Ectodermal cell (in vitro differentiated cells): Measurements from ENCODE around the gene DDHD1.
A peak's percentile ranks its signal among the peaks of the same experiment; 100 is the strongest.

ENCODE experiments used
- H3K27ac ChIP-seq: 2 replicates; pipeline ENCODE4 v1.7.0; 2013; ENCODE audit warnings: mild to moderate bottlenecking, low read depth, low read length; ENCODE audit not compliant: insufficient read depth, poor library complexity, severe bottlenecking
- H3K27me3 ChIP-seq: 2 replicates; pipeline ENCODE4 v1.7.0; 2013; ENCODE audit warnings: mild to moderate bottlenecking, low read length; ENCODE audit not compliant: insufficient read depth, control insufficient read depth, poor library complexity, severe bottlenecking
- H3K36me3 ChIP-seq: one replicate; pipeline ENCODE4 v1.7.0; 2013; ENCODE audit warnings: low read length; ENCODE audit not compliant: control insufficient read depth, insufficient read depth
- H3K4me1 ChIP-seq: one replicate; pipeline ENCODE4 v1.7.0; 2013; ENCODE audit warnings: low read length; ENCODE audit not compliant: control insufficient read depth, insufficient read depth
- H3K4me3 ChIP-seq: 2 replicates; pipeline ENCODE4 v1.7.0; 2013; ENCODE audit warnings: low read depth, low read length, control low read depth; ENCODE audit not compliant: insufficient read depth
- H3K9me3 ChIP-seq: 2 replicates; pipeline ENCODE4 v1.7.0; 2013; ENCODE audit warnings: mild to moderate bottlenecking, low read length, moderate library complexity; ENCODE audit not compliant: control insufficient read depth
- WGBS, 2 experiments: methylation state at CpG; one replicate each; pipeline ENCODE4 v1.1.7; 2013; ENCODE audit warnings: missing lambda C conversion rate in 2 of 2; 5-methylcytosine and 5-hydroxymethylcytosine counted together

The DDHD1 gene

GRCh38 chr14:53020193-53020932 is 132.8 kb downstream of the DDHD1 start:
- Histone ChIP-seq H3K27me3 (no peaks in the 10 kb centered on the region), H3K36me3 (no peaks in the 10 kb centered on the region), H3K4me3 (no peak overlapping the region), H3K9me3 (no peaks in the 10 kb centered on the region), H3K4me1 (peaks cover 14% of the 10 kb centered on the region), H3K27ac (no peak overlapping the region)
- 26 to 34% methylated on average over 5 of the region's 5 CpGs for WGBS, 2 experiments

GRCh38 chr14:53019406-53019805 is 133.7 kb downstream of the DDHD1 start:
- Histone ChIP-seq H3K27ac (no peak overlapping the region), H3K4me1 (peaks cover 14% of the 10 kb centered on the region), H3K36me3 (no peaks in the 10 kb centered on the region), H3K4me3 (no peak overlapping the region), H3K9me3 (no peaks in the 10 kb centered on the region), H3K27me3 (no peaks in the 10 kb centered on the region)

DNA sequence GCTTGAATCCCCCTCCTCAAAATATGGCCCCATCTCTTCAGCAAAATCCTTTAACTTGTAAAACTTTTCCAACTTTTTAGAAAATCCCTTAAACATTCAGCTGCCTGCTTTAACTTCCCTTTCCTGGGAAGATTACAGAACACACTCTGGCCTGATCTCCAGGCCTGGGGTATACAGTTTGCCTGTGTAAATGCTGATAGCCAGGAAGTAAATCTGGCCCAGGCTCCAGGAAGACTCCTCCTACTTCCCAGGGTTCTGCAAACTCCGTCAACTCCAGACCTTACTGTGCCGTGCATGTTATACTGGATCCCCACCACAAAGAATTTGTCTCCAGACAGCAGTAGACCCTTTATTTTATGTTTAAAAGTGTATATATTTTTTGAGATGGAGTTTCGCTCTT is 135.3 kb downstream of the DDHD1 start:
- Histone ChIP-seq H3K4me3 (no peak overlapping the region), H3K27me3 (no peaks in the 10 kb centered on the region), H3K4me1 (peaks cover 14% of the 10 kb centered on the region), H3K27ac (no peak overlapping the region), H3K36me3 (no peaks in the 10 kb centered on the region), H3K9me3 (no peaks in the 10 kb centered on the region)
- 92 to 98% methylated on average over 2 of the region's 3 CpGs for WGBS, 2 experiments

GRCh38 chr14:53016919-53017318 is 136.2 kb downstream of the DDHD1 start:
- no peaks in the 10 kb centered on the region for H3K27me3 ChIP-seq
- H3K36me3 ChIP-seq: no peaks in the 10 kb centered on the region
- no peak overlapping the region for H3K4me3 ChIP-seq
- no peaks in the 10 kb centered on the region for H3K9me3 ChIP-seq
- no peak overlapping the region for H3K27ac ChIP-seq
- H3K4me1 ChIP-seq: peaks cover 14% of the 10 kb centered on the region

- Histone ChIP-seq H3K36me3 (no peaks in the 10 kb centered on the region), H3K9me3 (no peaks in the 10 kb centered on the region), H3K4me3 (no peak overlapping the region), H3K27me3 (no peaks in the 10 kb centered on the region), H3K4me1 (peaks cover 14% of the 10 kb centered on the region), H3K27ac (no peak overlapping the region)
- WGBS, 2 experiments: 90 to 100% methylated on average over 1 to 2 of the region's 2 CpGs
Observed at GRCh38 chr14:53016491-53016890, 136.6 kb downstream of the DDHD1 start.

DNA sequence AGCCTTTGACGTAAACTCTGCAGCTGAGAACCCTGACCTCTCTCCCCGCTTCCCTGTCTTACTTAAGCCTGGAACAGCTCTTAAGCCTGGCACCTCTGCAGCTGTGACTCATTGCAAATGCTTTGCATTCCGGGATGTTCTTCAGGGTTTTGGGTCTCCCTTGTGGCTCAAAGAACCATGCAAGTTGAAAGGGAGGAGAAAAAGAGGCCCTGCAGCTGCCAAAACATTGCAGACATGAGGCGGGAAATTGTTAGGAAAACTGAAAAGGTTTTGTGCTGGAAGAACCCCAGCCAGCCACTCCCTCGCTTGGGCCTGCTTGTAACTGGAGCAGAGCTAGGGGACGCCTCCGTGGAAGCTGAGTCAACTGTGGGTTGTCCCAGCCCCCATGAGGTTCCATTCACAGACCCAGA is 142.1 kb downstream of the DDHD1 start:
- H3K36me3 ChIP-seq: no peaks in the 10 kb centered on the region
- peak overlapping the region; percentile 58 for H3K27ac ChIP-seq
- H3K27me3 ChIP-seq: no peaks in the 10 kb centered on the region
- 40 to 49% methylated on average over 7 of the region's 7 CpGs for WGBS, 2 experiments
- H3K9me3 ChIP-seq: no peaks in the 10 kb centered on the region
- peaks cover 8% of the 10 kb centered on the region for H3K4me1 ChIP-seq
- H3K4me3 ChIP-seq: no peak overlapping the region

- Histone ChIP-seq H3K4me1 (peaks cover 8% of the 10 kb centered on the region), H3K9me3 (no peaks in the 10 kb centered on the region), H3K4me3 (no peak overlapping the region), H3K27ac (peak overlapping the region; percentile 58), H3K36me3 (no peaks in the 10 kb centered on the region), H3K27me3 (no peaks in the 10 kb centered on the region)
- 70 to 72% methylated on average over 2 of the region's 3 CpGs for WGBS, 2 experiments
Observed at GRCh38 chr14:53010193-53011040, 142.7 kb downstream of the DDHD1 start.

DNA sequence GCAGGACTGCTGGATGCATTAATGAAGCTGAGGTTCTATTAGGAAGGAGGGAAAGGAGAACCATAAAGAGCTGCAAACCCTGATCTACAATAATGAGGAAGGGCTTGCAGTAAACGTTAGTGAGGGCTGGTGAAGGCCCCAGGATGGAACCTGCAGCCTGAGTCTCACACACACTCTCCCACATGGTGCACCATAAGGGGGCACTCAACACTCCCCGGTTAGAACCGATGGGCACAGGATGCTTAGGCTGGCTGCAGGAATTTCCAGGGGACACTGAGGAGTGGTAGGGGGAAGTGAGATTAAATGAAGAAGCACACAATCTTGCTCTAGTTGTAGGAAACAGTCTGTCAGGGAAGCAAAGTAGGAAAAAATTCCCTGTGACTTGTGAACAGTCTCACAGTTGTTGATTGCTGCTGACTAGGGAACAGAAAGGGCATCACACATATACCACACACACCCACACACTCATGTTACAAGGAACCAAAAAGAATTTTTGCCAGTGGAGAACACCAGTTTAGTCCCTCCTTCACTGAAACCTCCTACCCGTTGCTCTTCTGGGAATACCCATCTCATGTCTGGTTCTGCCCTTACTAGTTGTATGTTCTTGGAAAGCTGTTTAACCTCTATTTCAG is 146.1 kb downstream of the DDHD1 start:
- peaks cover 8% of the 10 kb centered on the region for H3K4me1 ChIP-seq
- H3K27me3 ChIP-seq: no peaks in the 10 kb centered on the region
- H3K27ac ChIP-seq: no peak overlapping the region
- no peaks in the 10 kb centered on the region for H3K36me3 ChIP-seq
- no peak overlapping the region for H3K4me3 ChIP-seq
- no peaks in the 10 kb centered on the region for H3K9me3 ChIP-seq
- WGBS, 2 experiments: 74 to 75% methylated on average over 4 of the region's 4 CpGs

GRCh38 chr14:53004976-53005375 is 148.1 kb downstream of the DDHD1 start:
- Histone ChIP-seq H3K36me3 (no peaks in the 10 kb centered on the region), H3K4me3 (no peak overlapping the region), H3K27me3 (no peaks in the 10 kb centered on the region), H3K9me3 (no peaks in the 10 kb centered on the region), H3K27ac (no peak overlapping the region), H3K4me1 (no peaks in the 10 kb centered on the region)
- WGBS, 2 experiments: 90 to 96% methylated on average over 5 of the region's 5 CpGs

DNA sequence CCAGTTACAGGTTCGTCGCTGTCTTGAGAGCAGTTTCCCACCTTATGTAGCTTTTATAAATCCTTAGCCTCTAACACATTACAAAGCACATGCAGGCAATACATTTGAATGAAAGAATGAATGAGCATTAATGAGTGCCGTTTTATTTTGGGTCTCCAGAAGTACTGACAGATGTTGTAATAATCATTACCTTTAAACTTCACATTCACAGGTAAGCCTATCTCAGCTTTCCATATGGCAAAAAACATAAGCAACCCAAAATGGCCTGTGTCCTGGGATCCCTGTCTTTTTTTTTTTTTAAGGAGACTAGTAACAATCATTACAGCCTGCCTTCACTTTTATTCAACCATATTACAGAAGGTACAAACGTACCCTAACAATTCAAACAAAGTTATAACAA is 149.3 kb downstream of the DDHD1 start:
- H3K4me3 ChIP-seq: no peak overlapping the region
- WGBS, 2 experiments: 97 to 100% methylated on average over 2 to 3 of the region's 4 CpGs
- H3K27me3 ChIP-seq: no peaks in the 10 kb centered on the region
- H3K36me3 ChIP-seq: no peaks in the 10 kb centered on the region
- H3K4me1 ChIP-seq: no peaks in the 10 kb centered on the region
- no peaks in the 10 kb centered on the region for H3K9me3 ChIP-seq
- no peak overlapping the region for H3K27ac ChIP-seq
